BJ (cell line): ENCODE data around the gene TRAP1. TPM values are rescaled to one million over a fixed set of nuclear protein-coding genes. Genes with fewer than 3 reads are reported as not detected.

Source experiments
- CTCF ChIA-PET: fragments of 350-600 bp; formaldehyde crosslinking; extraction: SDS; loops from one replicate; lab custom pipeline; 2021; ENCODE audit warnings: antibody characterized with exemption, inconsistent platforms; lab: Yijun Ruan, JAX
- POLR2A ChIA-PET: fragments of 300-600 bp; sonication (Branson Sonifier 250); formaldehyde crosslinking; extraction: SDS; loops from one replicate; lab custom pipeline; 2021; ENCODE audit warnings: antibody characterized with exemption; lab: Charles Lee
- DNase-seq: peaks from one replicate; pipeline ENCODE4 v3.0.0-alpha.2; 2011; ENCODE audit warnings: low read depth
- H3K27me3 ChIP-seq: 2 replicates; pipeline ENCODE4 v1.6.0; 2011; ENCODE audit warnings: low read length; ENCODE audit not compliant: control insufficient read depth, insufficient read depth
- H3K36me3 ChIP-seq: 2 replicates; pipeline ENCODE4 v1.5.1; 2011; ENCODE audit warnings: low read length; ENCODE audit not compliant: control insufficient read depth, insufficient read depth
- H3K4me3 ChIP-seq: 2 replicates; pipeline ENCODE4 v1.5.1; 2011; ENCODE audit warnings: low read depth, mild to moderate bottlenecking, control low read depth, low read length
- polyA plus RNA-seq: library from polyadenylated mRNA; depleted of rRNA; stranded (reverse); fragments of >200 nt; gene quantifications from 2 replicates; pipeline ENCODE4 v1.2.3, GENCODE V29; 2011
- TF ChIP-seq, protein P1 (sequence below): IDR thresholded peaks from 2 replicates; pipeline ENCODE4 v1.5.1; 2011; ENCODE audit warnings: low read depth, mild to moderate bottlenecking, control low read depth, inconsistent platforms, low read length, moderate library complexity; ENCODE audit not compliant: insufficient read depth

The TRAP1 gene
- polyA plus RNA-seq, 1 experiment, result 112 TPM

DNA sequence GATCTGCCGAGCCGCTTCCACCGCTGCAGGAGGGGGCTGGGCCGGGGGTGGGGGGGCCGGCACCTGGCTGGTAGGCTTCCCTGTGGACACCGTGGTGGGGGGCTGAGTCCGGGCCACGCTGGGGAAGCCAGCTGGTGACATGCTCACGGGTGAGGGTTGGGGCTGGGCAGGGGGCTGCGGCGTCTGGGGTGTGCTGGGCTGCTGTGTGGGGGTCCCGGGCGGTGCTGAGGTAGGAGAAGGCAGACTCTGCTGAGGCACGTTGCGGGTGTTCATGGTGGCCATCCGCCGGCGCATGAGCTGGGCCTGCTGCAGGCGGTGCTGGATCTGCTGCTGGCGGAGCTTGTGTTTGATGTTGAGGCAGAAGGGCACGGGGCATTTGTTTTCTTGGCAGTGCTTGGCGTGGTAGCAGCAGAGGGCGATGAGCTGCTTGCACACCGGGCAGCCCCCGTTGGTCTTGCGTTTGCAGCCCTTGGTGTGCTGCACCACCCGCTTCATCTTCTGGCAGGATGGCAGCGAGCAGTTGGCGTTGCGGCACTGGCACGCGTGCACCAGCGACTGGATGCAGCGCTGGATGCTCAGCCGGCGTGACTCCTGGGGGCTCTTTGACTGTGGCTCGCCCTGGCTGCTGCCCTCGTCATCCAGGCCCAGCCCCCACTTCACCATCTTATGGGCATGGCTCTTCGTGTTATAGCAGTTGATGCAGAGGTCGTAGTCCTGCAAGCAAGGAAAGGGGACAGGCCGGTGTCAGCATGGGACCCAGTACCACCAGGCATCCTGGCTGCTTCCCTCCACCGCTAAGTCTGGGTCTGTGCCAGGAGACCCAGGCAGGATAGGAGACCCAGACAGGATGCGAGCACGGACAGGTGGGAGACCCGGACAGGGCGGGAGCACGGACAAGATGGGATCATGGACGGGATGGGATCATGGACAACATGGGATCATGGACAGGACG, 12.1 kb upstream of the TRAP1 start:
- TF ChIP-seq, protein P1, sequence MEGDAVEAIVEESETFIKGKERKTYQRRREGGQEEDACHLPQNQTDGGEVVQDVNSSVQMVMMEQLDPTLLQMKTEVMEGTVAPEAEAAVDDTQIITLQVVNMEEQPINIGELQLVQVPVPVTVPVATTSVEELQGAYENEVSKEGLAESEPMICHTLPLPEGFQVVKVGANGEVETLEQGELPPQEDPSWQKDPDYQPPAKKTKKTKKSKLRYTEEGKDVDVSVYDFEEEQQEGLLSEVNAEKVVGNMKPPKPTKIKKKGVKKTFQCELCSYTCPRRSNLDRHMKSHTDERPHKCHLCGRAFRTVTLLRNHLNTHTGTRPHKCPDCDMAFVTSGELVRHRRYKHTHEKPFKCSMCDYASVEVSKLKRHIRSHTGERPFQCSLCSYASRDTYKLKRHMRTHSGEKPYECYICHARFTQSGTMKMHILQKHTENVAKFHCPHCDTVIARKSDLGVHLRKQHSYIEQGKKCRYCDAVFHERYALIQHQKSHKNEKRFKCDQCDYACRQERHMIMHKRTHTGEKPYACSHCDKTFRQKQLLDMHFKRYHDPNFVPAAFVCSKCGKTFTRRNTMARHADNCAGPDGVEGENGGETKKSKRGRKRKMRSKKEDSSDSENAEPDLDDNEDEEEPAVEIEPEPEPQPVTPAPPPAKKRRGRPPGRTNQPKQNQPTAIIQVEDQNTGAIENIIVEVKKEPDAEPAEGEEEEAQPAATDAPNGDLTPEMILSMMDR, result no peak
- Histone ChIP-seq H3K36me3 (peaks cover 52% of the 10 kb centered on the region), H3K27me3 (no peaks in the 10 kb centered on the region), H3K4me3 (no peak overlapping the region)
- no peak for DNase-seq
- CTCF ChIA-PET, result interaction anchor here (0.6 kb wide), 1 partner anchor 42 kb away, joined by 4 read pairs; no protein-coding TSS in a partner anchor
- POLR2A ChIA-PET, result no interaction called here

GRCh38 chr16:3728424-3729160, 11.3 kb upstream of the TRAP1 start:
- ChIA-PET POLR2A (no interaction called here), CTCF (interaction anchor here (0.6 kb wide), 1 partner anchor 43 kb away, joined by 4 read pairs; no protein-coding TSS in a partner anchor)
- TF ChIP-seq, protein P1, result no peak
- H3K4me3 ChIP-seq, result no peak overlapping the region
- H3K27me3 ChIP-seq, result no peaks in the 10 kb centered on the region
- no peak for DNase-seq
- peaks cover 47% of the 10 kb centered on the region for H3K36me3 ChIP-seq

- DNase-seq, result no peak
- Histone ChIP-seq H3K36me3 (peaks cover 46% of the 10 kb centered on the region), H3K4me3 (no peak overlapping the region), H3K27me3 (no peaks in the 10 kb centered on the region)
- ChIA-PET CTCF (no interaction called here), POLR2A (no interaction called here)
- TF ChIP-seq, protein P1, result no peak
Measured at GRCh38 chr16:3727806-3728381, 10.6 kb upstream of the TRAP1 start.

GRCh38 chr16:3726021-3726687, 8.8 kb upstream of the TRAP1 start:
- CTCF ChIA-PET, result interaction anchor here (1.3 kb wide), 1 partner anchor 223 kb away, joined by 3 read pairs; no protein-coding TSS in a partner anchor
- Histone ChIP-seq H3K36me3 (peaks cover 35% of the 10 kb centered on the region), H3K4me3 (no peak overlapping the region), H3K27me3 (no peaks in the 10 kb centered on the region)
- TF ChIP-seq, protein P1, result no peak
- POLR2A ChIA-PET, result no interaction called here
- no peak for DNase-seq
